Lower lobe of right lung (tissue), 2 donors: ENCODE measurements around the gene OBSCN. TPM values are rescaled to one million over a fixed set of nuclear protein-coding genes. Genes with fewer than 3 reads are reported as not detected.

Source experiments
- ATAC-seq, 2 donors: fragments of 200-7000 bp; cut with Tn5 transposase; one replicate each; pipeline ENCODE4 v1.9.1; 2020 to 2022; ENCODE audit warnings: mild to moderate bottlenecking in 2 of 2, moderate library complexity in 2 of 2
- DNase-seq: peaks from one replicate; pipeline ENCODE4 v3.0.0-alpha.2; 2020
- H3K27ac ChIP-seq: fragments of 200-600 bp; one replicate; pipeline ENCODE4 v1.8.0; 2022
- H3K27me3 ChIP-seq: fragments of 200-600 bp; one replicate; pipeline ENCODE4 v1.8.0; 2022; ENCODE audit warnings: low read depth
- H3K36me3 ChIP-seq: fragments of 200-600 bp; one replicate; pipeline ENCODE4 v1.8.0; 2022; ENCODE audit warnings: mild to moderate bottlenecking
- H3K4me1 ChIP-seq: fragments of 200-600 bp; one replicate; pipeline ENCODE4 v1.8.0; 2022
- H3K4me3 ChIP-seq: fragments of 200-600 bp; one replicate; pipeline ENCODE4 v1.8.0; 2022; ENCODE audit warnings: mild to moderate bottlenecking
- H3K9me3 ChIP-seq: fragments of 200-600 bp; one replicate; pipeline ENCODE4 v1.8.0; 2022
- intact Hi-C: fragments of 100-400 bp; cut with DNase I; formaldehyde crosslinking; loops from one replicate; pipeline ENCODE4 v1.11.0; 2022
- total RNA-seq: library from RNA; stranded (reverse); fragmentation: NEBNext Ultra II Directional; extraction: Animal tissue kit (Norgen Biotek cat#: 25700); gene quantifications from one replicate; pipeline ENCODE4 v1.2.1, GENCODE V29; 2021
- TF ChIP-seq, protein P1 (sequence below): fragments of 200-600 bp; IDR thresholded peaks from one replicate; pipeline ENCODE4 v1.8.0; 2022; ENCODE audit warnings: antibody characterized with exemption, mild to moderate bottlenecking
- donor health status: DM: no; HTN: yes; CAD: no; lungs with severe emphysema.

Gene OBSCN
- total RNA-seq, 1 donor from 2014 or later: 35.6 TPM

DNA sequence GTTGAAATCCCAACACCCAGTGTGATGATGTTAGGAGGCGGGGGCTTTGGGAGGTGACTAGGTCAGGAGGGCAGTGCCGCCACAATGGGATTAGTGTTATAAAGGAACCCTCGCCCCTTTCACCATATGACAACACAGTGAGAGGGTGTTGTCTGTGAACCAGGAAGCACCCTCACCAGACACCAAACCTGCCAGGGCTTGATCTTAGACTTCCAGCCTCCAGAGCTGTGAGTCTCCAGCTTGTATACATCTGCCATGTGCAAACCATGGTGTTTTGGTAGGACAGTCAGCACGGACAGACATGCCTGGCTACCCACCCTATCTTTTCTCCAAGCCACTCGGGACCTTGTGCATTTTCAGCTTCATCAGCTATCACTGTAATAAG, 194.8 kb downstream of the OBSCN start:
- no peak for ATAC-seq
- Histone ChIP-seq H3K4me1 (peaks cover 32% of the 10 kb centered on the region), H3K36me3 (peaks cover 60% of the 10 kb centered on the region), H3K27me3 (no peaks in the 10 kb centered on the region), H3K27ac (no peak overlapping the region), H3K4me3 (no peak overlapping the region), H3K9me3 (no peaks in the 10 kb centered on the region)
- TF ChIP-seq, protein P1, sequence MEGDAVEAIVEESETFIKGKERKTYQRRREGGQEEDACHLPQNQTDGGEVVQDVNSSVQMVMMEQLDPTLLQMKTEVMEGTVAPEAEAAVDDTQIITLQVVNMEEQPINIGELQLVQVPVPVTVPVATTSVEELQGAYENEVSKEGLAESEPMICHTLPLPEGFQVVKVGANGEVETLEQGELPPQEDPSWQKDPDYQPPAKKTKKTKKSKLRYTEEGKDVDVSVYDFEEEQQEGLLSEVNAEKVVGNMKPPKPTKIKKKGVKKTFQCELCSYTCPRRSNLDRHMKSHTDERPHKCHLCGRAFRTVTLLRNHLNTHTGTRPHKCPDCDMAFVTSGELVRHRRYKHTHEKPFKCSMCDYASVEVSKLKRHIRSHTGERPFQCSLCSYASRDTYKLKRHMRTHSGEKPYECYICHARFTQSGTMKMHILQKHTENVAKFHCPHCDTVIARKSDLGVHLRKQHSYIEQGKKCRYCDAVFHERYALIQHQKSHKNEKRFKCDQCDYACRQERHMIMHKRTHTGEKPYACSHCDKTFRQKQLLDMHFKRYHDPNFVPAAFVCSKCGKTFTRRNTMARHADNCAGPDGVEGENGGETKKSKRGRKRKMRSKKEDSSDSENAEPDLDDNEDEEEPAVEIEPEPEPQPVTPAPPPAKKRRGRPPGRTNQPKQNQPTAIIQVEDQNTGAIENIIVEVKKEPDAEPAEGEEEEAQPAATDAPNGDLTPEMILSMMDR: no peak
- no peak for DNase-seq
- intact Hi-C loops: no loop called here

GRCh38 chr1:228403231-228403631, 195.4 kb downstream of the OBSCN start:
- TF ChIP-seq, protein P1: no peak
- peaks cover 38% of the 10 kb centered on the region for H3K4me1 ChIP-seq
- intact Hi-C loops: no loop called here
- no peak for ATAC-seq
- no peak overlapping the region for H3K27ac ChIP-seq
- peaks cover 54% of the 10 kb centered on the region for H3K36me3 ChIP-seq
- no peak for DNase-seq
- H3K27me3 ChIP-seq: no peaks in the 10 kb centered on the region
- H3K4me3 ChIP-seq: no peak overlapping the region
- H3K9me3 ChIP-seq: no peaks in the 10 kb centered on the region

DNA sequence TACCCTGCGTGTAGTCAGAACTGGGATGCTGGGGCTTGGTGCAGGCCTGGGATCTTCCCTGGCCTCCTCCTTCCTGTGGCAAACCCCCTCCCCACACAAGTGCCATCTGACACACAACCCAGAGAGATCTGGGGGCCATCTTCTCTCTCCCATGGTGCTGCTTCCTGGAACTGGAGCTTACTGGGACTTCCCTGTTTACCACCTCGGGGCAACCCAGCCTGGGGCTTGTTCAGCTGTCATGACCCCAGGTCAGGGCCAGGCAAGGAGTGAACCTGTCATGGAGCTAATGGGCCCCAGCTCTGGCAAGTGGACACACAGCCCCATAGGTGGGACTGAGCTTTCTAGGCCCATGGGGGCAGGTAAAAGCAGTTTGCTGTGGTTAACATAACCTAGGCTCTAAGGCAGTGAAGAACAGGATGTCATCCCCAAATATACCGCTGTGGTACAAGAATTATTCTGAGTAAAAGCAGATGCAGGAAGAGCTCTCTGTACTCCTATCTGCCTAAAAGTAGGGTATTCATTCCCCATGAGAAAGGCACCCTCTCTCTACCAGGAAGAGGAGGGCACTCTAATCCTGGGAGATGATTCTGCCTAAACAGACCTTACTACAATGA, 196.4 kb downstream of the OBSCN start:
- TF ChIP-seq, protein P1: no peak
- intact Hi-C loops: no loop called here
- ATAC-seq: no peak
- Histone ChIP-seq H3K4me3 (peak overlapping the region; percentile 75), H3K36me3 (peaks cover 44% of the 10 kb centered on the region), H3K27me3 (no peaks in the 10 kb centered on the region), H3K9me3 (no peaks in the 10 kb centered on the region), H3K4me1 (peaks cover 39% of the 10 kb centered on the region), H3K27ac (no peak overlapping the region)
- no peak for DNase-seq

DNA sequence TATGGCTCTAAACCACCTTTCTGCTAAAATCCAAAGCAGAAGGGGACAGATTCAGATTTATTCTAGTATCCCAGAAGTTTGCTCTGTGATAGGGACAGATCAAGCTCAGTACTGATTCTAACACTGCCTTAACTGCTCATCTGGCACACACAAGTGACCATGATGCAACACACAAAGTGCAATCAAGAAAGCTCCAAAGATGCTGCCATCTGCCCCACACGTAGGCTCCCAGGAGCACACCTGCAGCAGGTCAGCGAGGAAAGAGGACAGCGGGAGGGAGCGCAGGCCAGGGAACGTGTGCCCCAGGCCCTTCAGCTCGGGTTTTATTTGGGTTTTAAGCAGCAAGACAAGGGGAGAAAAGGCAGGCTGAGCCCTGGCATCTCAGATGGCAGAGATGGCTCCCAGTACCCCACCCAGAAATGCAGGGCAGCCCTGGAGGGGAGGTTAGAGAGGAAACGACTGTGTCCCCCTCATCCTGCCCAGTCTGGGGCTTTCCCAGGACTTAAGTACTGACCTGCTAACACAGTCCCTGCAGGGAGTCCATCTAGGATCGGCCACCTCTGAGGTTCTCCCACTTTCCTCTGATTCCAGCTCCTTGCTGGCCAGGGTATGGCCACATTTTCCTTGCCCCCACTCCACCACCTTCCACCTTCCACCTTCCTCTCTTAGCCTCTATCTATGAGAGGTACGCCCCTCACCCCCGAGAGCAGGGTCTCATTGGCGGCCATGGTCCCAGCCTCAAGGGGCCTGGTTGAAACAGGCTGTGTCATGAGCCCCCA, 197.5 kb downstream of the OBSCN start:
- Histone ChIP-seq H3K27ac (peak overlapping the region; percentile 90), H3K4me1 (peaks cover 39% of the 10 kb centered on the region)
- no peak for DNase-seq

DNA sequence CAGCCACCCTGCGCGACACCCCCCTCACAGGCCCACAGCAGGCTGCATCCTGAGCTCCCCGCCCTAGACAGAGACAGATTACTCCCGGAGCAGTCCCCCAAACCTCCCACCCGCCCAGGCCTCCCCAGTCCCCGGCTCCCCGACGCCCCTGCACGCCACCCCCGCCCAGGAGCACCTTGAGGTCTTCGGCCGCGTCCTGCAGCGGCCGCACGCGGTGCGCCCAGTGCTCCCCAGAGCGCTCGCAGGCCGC, 198.1 kb downstream of the OBSCN start:
- intact Hi-C loops: no loop called here
- Histone ChIP-seq H3K4me1 (peaks cover 39% of the 10 kb centered on the region), H3K4me3 (peak overlapping the region; percentile 75), H3K36me3 (peaks cover 34% of the 10 kb centered on the region), H3K27me3 (no peaks in the 10 kb centered on the region), H3K9me3 (no peaks in the 10 kb centered on the region), H3K27ac (peak overlapping the region; percentile 90)
- TF ChIP-seq, protein P1: no peak
- ATAC-seq (no peak), DNase-seq (no peak)

More for the DNA sequence above, 197.5 kb downstream of the OBSCN start:
- Histone ChIP-seq H3K36me3 (peaks cover 34% of the 10 kb centered on the region), H3K27me3 (no peaks in the 10 kb centered on the region), H3K9me3 (no peaks in the 10 kb centered on the region), H3K4me3 (peak overlapping the region; percentile 75)
- TF ChIP-seq, protein P1: no peak
- no peak for ATAC-seq
- intact Hi-C loops: no loop called here
